MM.1S (cell line): ENCODE measurements around the gene CYS1.

Source experiments
- DNase-seq: peaks from one replicate; pipeline ENCODE4 v3.0.0-alpha.2; 2015
- H2AFZ ChIP-seq: fragments of 300-600 bp; sonication (generic); 2 replicates; pipeline ENCODE4 v1.6.0; 2016; ENCODE audit warnings: antibody characterized with exemption, low read length
- H3F3A ChIP-seq: fragments of 300-600 bp; sonication (generic); 2 replicates; pipeline ENCODE4 v1.6.1; 2016; ENCODE audit warnings: mild to moderate bottlenecking, antibody characterized with exemption, low read length, moderate library complexity, mixed read lengths; ENCODE audit not compliant: insufficient read depth
- H3K27ac ChIP-seq: fragments of 300-600 bp; sonication (generic); 2 replicates; pipeline ENCODE4 v1.5.1; 2016; ENCODE audit warnings: mild to moderate bottlenecking, low read length
- H3K27me3 ChIP-seq: fragments of 300-600 bp; sonication (generic); replicated peaks from 2 replicates; pipeline ENCODE4 v1.6.0; 2016; ENCODE audit warnings: low read length; ENCODE audit not compliant: insufficient read depth
- H3K36me3 ChIP-seq: fragments of 300-600 bp; sonication (generic); replicated peaks from 2 replicates; pipeline ENCODE4 v1.6.1; 2016; ENCODE audit warnings: mild to moderate bottlenecking, low read length, mixed read lengths; ENCODE audit not compliant: insufficient read depth
- H3K4me1 ChIP-seq: fragments of 300-600 bp; sonication (generic); 2 replicates; pipeline ENCODE4 v1.6.1; 2016; ENCODE audit warnings: low read length, mixed read lengths
- H3K4me2 ChIP-seq: fragments of 300-600 bp; sonication (generic); 2 replicates; pipeline ENCODE4 v1.6.0; 2016; ENCODE audit warnings: low read depth, low read length
- H3K4me3 ChIP-seq: fragments of 300-600 bp; sonication (generic); 2 replicates; pipeline ENCODE4 v1.5.1; 2016; ENCODE audit warnings: low read length, mixed read lengths
- H3K79me2 ChIP-seq: fragments of 300-600 bp; sonication (generic); 2 replicates; pipeline ENCODE4 v1.6.1; 2016; ENCODE audit warnings: mixed run types, low read length, mixed read lengths
- H3K9ac ChIP-seq: fragments of 300-600 bp; sonication (generic); 2 replicates; pipeline ENCODE4 v1.6.1; 2016; ENCODE audit warnings: low read length, mixed read lengths
- H3K9me2 ChIP-seq: fragments of 300-600 bp; sonication (generic); replicated peaks from 2 replicates; pipeline ENCODE4 v1.6.1; 2016; ENCODE audit warnings: mild to moderate bottlenecking, low read length, mixed read lengths; ENCODE audit not compliant: insufficient read depth
- H3K9me3 ChIP-seq: fragments of 300-600 bp; sonication (generic); replicated peaks from 2 replicates; pipeline ENCODE4 v1.6.1; 2016; ENCODE audit warnings: mild to moderate bottlenecking, low read length, mixed read lengths; ENCODE audit not compliant: insufficient read depth
- H4K20me1 ChIP-seq: fragments of 300-600 bp; sonication (generic); 2 replicates; pipeline ENCODE4 v1.6.1; 2016; ENCODE audit warnings: mild to moderate bottlenecking, low read length, moderate library complexity, mixed read lengths; ENCODE audit not compliant: insufficient read depth
- EZH2 ChIP-seq: fragments of 300-600 bp; sonication (generic); optimal IDR thresholded peaks from 2 replicates; pipeline ENCODE3; 2017; ENCODE audit warnings: low read depth, mild to moderate bottlenecking, antibody characterized with exemption, low read length, mixed read lengths
- EZH2phosphoT487 ChIP-seq: fragments of 300-600 bp; sonication (generic); IDR thresholded peaks from 2 replicates; pipeline ENCODE4 v1.6.1; 2018; ENCODE audit warnings: antibody characterized with exemption, low read length
- TF ChIP-seq, protein P1 (sequence below): fragments of 300-600 bp; sonication (generic); IDR thresholded peaks from 2 replicates; pipeline ENCODE4 v1.5.1; 2016; ENCODE audit warnings: antibody characterized with exemption, low read length, mixed read lengths

CYS1 gene

DNA sequence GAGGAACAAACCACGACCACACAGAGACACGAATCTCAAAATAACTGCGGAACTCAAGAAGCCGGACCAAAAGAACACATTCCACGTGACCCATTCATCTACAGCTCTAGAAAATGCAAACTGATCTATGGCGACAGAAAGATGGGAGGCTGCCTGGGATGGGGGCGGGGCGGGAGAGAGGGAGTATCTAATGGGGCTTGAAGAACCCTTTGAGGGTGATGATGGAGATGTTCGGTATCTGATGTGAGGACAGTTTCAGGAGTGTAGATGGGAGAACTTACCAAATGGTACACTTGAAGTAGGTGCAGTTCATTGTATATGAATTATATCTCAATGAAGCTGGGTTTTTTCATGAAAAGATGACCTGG lies 71.4 kb downstream of the CYS1 start:
- no peaks in the 10 kb centered on the region for H3K36me3 ChIP-seq
- no peaks in the 10 kb centered on the region for H3F3A ChIP-seq
- no peak for DNase-seq
- no peaks in the 10 kb centered on the region for H3K27me3 ChIP-seq
- H2AFZ ChIP-seq, result no peak overlapping the region
- no peaks in the 10 kb centered on the region for H3K4me1 ChIP-seq
- H4K20me1 ChIP-seq, result no peaks in the 10 kb centered on the region
- TF ChIP-seq EZH2phosphoT487, result no peak
- TF ChIP-seq, protein P1, sequence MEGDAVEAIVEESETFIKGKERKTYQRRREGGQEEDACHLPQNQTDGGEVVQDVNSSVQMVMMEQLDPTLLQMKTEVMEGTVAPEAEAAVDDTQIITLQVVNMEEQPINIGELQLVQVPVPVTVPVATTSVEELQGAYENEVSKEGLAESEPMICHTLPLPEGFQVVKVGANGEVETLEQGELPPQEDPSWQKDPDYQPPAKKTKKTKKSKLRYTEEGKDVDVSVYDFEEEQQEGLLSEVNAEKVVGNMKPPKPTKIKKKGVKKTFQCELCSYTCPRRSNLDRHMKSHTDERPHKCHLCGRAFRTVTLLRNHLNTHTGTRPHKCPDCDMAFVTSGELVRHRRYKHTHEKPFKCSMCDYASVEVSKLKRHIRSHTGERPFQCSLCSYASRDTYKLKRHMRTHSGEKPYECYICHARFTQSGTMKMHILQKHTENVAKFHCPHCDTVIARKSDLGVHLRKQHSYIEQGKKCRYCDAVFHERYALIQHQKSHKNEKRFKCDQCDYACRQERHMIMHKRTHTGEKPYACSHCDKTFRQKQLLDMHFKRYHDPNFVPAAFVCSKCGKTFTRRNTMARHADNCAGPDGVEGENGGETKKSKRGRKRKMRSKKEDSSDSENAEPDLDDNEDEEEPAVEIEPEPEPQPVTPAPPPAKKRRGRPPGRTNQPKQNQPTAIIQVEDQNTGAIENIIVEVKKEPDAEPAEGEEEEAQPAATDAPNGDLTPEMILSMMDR, result no peak
- TF ChIP-seq EZH2, result no peak
- H3K9ac ChIP-seq, result no peak overlapping the region
- H3K79me2 ChIP-seq, result no peaks in the 10 kb centered on the region
- no peaks in the 10 kb centered on the region for H3K9me2 ChIP-seq
- no peak overlapping the region for H3K4me3 ChIP-seq
- no peak overlapping the region for H3K27ac ChIP-seq
- H3K9me3 ChIP-seq, result no peaks in the 10 kb centered on the region
- H3K4me2 ChIP-seq, result no peak overlapping the region

DNA sequence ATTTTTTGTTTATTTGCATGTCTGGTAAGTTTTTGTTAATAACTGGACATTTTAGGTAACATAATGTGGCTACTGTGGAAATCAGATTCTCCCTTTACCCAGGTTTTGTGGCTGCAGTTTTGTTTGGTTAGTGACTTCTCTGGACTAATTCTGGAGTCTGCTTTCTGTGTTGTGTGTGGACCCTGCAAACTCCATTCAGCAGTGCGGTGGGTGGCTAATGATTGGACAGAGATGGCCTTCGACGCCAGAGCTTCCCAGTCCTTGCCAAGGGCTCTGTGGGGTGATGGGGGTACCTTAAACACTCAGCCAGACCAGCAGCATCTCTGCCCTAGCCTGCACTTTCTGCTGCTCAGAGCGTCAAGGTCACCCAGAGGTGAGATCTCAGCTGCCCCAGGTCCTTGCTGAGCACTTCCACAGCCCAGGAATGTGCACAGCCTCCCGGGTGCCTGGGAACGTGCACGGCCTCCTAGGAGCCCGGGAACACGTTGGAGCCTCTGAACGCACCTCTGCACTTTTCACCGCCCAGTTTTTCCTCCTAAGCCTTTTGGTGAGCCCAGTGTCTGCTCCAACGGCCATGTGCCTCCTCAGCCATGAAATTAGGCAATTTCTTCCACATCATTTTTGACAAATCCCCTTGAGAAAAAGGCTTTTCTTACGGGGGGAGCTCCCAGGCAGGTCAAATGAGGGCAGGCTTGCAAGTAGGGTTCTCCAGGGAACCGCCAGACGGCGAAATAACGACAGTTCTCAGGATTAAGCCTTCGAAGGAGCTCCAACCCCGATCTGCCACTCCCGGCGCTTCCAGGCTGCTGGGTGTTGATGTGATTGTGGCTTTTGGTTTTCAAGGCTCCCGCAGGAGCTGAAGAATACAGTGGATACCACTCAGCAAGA lies 72.0 kb downstream of the CYS1 start:
- Histone ChIP-seq H3K4me3 (no peak overlapping the region), H3K27ac (no peak overlapping the region), H3F3A (no peaks in the 10 kb centered on the region), H3K4me1 (no peaks in the 10 kb centered on the region), H3K9me3 (no peaks in the 10 kb centered on the region), H3K27me3 (no peaks in the 10 kb centered on the region), H2AFZ (no peak overlapping the region), H3K79me2 (no peaks in the 10 kb centered on the region), H4K20me1 (no peaks in the 10 kb centered on the region), H3K9me2 (no peaks in the 10 kb centered on the region), H3K4me2 (no peak overlapping the region), H3K36me3 (no peaks in the 10 kb centered on the region), H3K9ac (no peak overlapping the region)
- DNase-seq, result no peak
- TF ChIP-seq EZH2phosphoT487 (no peak), EZH2 (no peak)
- TF ChIP-seq, protein P1, result no peak

DNA sequence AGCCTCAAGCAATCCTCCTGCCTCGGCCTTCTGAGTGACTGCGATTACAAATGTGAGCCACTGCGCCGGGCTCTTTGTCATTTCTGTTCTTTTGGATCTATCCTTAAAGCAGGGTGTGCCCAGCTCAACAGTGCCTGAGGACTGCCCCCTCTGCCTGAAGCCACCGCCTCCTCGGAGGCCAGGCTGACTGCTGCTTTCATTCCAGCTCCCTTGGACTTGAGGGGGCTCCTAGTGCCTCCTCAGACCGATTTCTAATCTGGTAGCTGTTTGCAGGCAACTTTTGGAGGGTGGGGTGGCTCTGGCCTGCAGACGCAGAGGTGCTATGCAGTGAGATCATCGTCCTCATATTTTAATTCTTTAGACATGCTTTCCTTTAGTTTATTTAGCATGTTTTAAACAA lies 72.8 kb downstream of the CYS1 start:
- Histone ChIP-seq H3K9me2 (no peaks in the 10 kb centered on the region), H4K20me1 (no peaks in the 10 kb centered on the region), H3K36me3 (no peaks in the 10 kb centered on the region), H3K27me3 (no peaks in the 10 kb centered on the region), H3K79me2 (no peaks in the 10 kb centered on the region), H3K4me1 (no peaks in the 10 kb centered on the region), H3K9ac (no peak overlapping the region), H3K4me2 (no peak overlapping the region), H3K27ac (no peak overlapping the region), H2AFZ (no peak overlapping the region), H3F3A (no peaks in the 10 kb centered on the region), H3K9me3 (no peaks in the 10 kb centered on the region), H3K4me3 (no peak overlapping the region)
- no peak for DNase-seq
- TF ChIP-seq EZH2phosphoT487, result no peak
- TF ChIP-seq EZH2, result no peak
